OCI-LY1 (cell line): ENCODE results near the gene PRR36.

ENCODE experiments used
- EZH2 ChIP-seq: fragments of 200-600 bp; sonication (generic), shearing (Covaris generic); IDR thresholded peaks from 2 replicates; pipeline ENCODE4 v1.8.0; 2017; ENCODE audit warnings: borderline replicate concordance, mixed run types, mild to moderate bottlenecking, antibody characterized with exemption, low read length, moderate library complexity, mixed read lengths
- TF ChIP-seq, protein P1 (sequence below): fragments of 200-600 bp; sonication (generic), shearing (Covaris generic); IDR thresholded peaks from 2 replicates; pipeline ENCODE4 v1.5.1; 2017; ENCODE audit warnings: mild to moderate bottlenecking, antibody characterized with exemption, low read length, moderate library complexity, mixed read lengths

DNA sequence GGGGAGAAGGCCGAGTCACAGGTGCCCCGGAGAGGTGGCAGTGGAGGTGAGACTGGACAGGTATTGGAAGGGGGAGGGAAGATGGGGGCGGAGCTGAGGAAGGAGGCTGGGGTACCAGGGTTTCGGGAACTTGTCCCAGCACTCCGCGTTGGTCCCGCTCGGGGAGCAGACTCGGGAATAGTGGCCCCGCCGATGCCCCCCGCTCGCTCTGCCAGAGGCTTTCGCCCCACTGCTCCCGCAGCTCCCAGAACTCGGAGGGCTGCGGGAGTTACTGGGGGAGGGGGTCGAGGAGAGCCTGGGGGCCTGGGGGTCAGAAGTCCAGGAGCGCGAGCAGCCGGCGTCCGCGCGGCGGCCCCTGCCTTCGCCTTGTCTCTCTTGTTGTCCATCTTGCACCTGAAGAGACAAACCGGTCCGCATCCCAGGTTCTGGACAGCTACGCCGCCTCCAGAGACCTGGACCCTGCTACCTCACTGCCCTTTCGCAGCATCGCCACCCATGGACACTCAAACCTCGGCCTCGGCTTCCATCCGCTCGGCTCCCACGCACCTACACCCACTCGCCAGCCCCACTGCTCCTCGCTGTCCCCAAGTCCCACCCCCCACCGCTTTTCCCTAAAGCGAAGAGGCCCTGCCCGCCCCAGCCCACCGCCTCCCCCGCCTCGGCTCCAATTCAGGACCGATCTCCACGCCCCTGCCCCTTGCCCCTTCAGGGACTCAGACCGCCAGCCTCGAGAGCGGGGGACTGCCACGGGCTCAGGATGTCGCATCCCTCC lies 700 bp downstream of the PRR36 start:
- TF ChIP-seq, protein P1, sequence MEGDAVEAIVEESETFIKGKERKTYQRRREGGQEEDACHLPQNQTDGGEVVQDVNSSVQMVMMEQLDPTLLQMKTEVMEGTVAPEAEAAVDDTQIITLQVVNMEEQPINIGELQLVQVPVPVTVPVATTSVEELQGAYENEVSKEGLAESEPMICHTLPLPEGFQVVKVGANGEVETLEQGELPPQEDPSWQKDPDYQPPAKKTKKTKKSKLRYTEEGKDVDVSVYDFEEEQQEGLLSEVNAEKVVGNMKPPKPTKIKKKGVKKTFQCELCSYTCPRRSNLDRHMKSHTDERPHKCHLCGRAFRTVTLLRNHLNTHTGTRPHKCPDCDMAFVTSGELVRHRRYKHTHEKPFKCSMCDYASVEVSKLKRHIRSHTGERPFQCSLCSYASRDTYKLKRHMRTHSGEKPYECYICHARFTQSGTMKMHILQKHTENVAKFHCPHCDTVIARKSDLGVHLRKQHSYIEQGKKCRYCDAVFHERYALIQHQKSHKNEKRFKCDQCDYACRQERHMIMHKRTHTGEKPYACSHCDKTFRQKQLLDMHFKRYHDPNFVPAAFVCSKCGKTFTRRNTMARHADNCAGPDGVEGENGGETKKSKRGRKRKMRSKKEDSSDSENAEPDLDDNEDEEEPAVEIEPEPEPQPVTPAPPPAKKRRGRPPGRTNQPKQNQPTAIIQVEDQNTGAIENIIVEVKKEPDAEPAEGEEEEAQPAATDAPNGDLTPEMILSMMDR = no peak
- TF ChIP-seq EZH2 = no peak
